GM19324 (cell line): ENCODE results near the gene SPATA2L.

Experiments used
- ATAC-seq: cut with Tn5 transposase; IDR thresholded peaks from one replicate; pipeline ENCODE4 v1.9.1; 2021; ENCODE audit warnings: mild to moderate bottlenecking, moderate library complexity; ENCODE audit not compliant: unreplicated experiment, low FRiP score

The SPATA2L gene

DNA sequence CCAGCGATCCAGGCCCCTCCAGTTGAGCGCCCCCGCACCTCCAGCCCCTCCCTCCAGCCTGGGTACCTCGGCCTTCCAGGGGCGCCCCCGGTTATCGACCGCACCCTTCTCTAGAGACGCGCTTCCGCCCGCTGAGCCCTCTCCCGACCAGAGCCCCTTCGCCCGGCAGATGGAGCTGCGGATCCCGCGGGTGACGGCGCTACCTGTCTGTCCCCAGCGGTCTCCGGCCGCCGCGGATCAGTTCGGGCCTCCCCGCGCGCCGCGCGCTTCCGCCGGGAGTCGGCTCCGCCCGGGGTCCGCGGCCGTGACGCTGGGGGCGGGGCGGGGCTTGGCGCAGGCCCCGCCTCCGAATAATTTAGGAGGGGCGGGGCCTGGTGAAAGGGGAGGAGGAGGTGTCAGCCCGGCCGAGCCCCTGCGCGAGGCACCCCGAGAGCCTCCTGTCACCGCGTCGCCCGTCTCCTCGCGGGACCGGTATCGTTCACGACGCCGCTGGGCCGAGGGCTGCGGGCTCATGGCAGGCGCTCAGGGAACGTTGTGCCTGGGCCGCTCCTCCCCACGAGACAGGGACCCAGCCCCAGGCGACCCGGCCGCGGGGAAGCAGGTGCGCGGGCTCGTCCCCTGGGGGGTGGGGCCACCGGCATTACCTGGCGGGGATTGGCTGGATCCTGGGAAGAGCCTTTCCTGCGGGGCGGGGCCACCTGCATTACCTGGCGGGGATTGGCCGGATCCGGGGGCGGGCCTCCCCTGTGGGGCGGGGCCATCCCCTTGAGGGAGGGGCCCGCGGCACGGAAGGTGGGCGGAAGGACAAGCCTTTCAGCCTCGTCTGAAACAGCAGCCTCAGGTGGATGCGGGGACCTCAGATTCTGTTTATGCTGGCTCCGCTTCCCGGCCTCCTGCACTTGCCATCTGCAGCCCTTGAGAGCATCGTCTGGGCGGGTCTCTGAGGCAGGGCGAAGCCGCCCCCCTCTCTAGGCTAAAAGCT lies at the start of gene SPATA2L:
Gene SPATA2L (minus strand): TSS at position 281 of the 982 bp plus-strand sequence. CDS start 473 bp downstream, outside the sequence.
- peak; percentile 81 for ATAC-seq

- ATAC-seq, result no peak
These were observed 48.1 kb upstream of the SPATA2L start for GRCh38 chr16:89749637-89750036.

- no peak for ATAC-seq
These were observed 47.4 kb upstream of the SPATA2L start for GRCh38 chr16:89748921-89749320.

DNA sequence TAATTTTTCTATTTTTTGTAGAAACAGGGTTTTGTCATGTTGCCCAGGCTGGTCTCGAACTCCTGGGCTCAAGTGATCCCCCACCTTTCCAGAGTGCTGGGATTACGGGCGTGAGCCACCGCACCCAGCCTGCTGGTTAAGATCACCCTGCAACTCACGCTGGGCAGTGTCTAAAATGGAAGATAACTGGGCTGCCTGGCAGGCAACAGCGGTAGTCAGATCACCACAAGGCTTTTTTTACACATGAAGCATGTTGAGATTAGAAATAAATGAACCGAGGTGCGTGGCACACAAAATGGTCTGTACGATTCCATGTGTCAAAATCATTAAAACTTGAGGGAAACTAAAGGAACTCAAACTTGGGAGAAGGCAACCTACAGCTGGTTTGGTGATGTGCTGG lies 46.6 kb upstream of the SPATA2L start:
- ATAC-seq, result no peak

- no peak for ATAC-seq
These were observed 44.5 kb upstream of the SPATA2L start for GRCh38 chr16:89746043-89746442.

DNA sequence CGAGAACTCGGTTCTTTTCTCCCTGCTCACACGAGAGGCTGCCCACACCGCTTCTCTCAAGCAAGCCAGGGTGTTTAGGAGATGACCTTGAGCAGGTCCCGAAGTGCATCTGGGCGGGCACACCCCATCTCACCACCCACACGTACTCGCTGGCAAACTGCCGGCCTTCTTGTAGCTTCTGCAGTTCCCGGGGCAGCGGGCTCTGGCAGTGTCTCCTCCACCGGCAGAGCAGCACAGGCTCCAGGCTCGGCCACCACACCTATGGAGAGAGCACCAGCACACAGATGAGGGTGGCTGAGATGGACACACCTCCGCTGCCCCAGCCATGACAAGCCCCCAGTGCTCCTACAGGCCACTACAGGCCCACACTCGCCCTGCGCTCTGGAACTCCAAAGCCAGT lies 43.3 kb upstream of the SPATA2L start:
- ATAC-seq, result no peak

DNA sequence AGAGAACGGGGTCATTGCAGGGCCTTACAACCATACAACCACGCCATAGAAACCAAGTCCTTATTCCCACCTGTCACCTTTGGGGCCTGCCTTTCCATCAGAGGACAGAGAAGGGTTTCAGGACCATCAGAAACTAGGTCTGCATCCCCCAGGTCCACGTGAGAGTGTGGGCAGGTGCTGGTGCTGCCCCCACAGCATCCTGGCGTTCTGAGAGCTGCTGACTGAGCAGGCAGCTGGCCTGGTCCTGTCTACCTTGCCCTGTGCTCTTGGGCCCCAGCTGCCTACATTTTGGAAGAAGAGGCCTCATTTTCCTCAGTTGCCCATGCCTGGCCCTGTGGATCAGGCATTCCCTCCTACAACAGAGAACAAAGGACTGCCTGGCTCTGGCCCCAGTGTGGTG lies 41.4 kb upstream of the SPATA2L start:
- no peak for ATAC-seq

DNA sequence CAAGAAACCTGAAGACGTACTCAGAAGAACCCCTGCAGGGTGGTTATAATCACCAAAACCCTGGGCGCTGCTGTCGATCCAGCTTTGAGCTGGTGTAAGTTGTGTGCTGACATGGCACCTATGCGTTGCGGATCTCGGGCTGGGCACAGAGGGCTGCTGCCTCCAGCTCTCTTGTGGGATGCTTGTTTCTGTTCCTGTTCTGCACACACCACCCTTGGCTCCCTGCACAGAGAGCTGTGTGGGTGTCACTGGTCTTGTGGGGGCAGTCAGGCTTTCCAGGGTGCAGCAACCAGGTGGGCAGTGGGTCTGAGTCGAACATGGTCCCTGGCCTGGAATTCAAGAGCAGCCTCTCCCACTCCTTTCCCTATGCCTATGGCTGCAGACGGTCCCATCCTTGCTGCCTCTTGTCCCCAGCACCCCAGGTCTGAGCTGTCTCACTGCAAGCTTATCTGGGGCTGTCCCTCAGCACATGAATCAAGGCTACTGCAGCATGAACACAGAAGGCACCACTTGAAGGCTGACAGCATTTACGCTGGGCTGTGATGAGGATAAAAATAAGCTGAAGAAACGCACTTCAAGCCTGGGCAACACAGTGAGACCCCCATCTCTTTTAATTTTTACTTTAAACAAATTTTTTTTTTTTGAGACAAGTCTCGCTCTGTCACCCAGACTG lies 40.0 kb upstream of the SPATA2L start:
- no peak for ATAC-seq

DNA sequence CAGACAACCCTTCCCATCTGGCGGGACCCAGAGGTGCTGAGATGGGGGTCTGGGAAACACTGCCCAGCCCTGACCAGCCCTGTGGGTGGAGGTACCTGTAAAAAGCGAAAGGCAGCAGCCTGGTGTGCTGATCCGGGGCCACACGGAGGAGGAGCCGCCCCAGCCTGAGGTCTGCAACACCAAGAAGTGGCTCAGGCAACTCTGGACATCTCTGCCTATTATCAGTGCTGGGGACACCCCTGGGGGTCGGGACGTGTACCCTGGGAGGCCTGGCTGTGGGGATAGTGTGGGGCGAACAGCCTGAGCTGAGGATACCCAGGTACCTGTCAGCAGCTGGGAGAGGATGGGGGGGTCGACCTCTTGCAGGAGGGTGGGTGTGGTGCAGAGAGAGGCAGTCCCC lies 37.9 kb upstream of the SPATA2L start:
- ATAC-seq, result no peak

DNA sequence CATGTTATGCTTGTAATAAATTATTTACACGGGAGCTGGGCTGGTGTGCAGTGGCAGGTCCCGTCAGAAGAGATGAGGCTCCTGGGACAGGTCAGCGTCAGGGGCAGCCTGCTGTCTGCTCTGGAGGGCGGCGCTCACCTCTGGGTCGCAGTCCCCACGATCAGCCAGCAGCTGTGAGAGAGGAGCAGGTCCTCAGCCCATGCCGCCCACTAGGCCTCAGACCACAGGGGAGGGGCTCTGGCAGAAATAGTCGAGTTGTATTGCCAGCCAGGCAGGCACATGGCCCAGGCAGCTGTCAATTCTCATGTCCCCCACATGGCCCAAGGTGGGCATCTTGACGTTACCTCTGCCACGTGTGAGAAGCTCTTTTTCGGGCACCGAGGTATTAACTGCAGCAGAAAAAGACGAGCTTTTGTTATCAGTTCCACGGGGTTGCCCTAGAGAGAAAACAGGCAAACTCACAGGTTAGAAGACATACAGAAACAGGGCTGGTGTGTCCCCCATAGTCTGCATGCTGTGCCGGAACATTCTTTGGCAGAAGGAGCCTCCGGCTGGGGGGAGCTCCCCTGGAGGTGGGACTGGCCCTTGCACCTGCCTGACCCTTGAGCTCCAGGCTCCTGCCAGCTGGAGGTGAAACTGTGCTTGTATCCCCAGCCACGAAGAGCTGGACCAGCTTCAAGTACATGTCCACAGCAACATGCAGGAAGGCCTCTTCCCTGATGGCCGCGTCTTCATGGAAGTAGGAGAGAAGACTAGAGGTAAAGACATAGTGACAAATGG lies 37.2 kb upstream of the SPATA2L start:
- no peak for ATAC-seq

- no peak for ATAC-seq
These were observed 36.5 kb upstream of the SPATA2L start for GRCh38 chr16:89738072-89738377.

- ATAC-seq, result no peak
These were observed 36.0 kb upstream of the SPATA2L start for GRCh38 chr16:89737341-89738071.

GRCh38 chr16:89736554-89736953 lies 35.0 kb upstream of the SPATA2L start:
- ATAC-seq, result no peak

GRCh38 chr16:89733792-89734191 lies 32.3 kb upstream of the SPATA2L start:
- ATAC-seq, result no peak

DNA sequence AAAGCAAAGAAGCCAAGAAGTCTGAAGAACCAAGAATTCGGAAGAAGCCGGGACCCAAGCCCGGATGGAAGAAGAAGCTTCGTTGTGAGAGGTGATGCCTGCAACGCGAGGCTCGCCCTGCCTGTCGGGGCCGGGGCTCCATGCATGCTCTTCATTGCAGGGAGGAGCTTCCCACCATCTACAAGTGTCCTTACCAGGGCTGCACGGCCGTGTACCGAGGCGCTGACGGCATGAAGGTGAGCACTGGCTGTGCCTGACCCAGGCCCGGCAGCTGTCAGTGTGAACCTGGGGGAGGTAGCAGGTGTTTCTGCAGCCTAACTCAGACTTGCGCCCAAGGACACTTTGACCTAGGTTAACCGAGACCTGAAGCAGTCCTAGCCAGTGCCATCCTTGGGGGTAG lies 31.8 kb upstream of the SPATA2L start:
- ATAC-seq, result no peak

GRCh38 chr16:89732918-89733242 lies 31.4 kb upstream of the SPATA2L start:
- no peak for ATAC-seq

DNA sequence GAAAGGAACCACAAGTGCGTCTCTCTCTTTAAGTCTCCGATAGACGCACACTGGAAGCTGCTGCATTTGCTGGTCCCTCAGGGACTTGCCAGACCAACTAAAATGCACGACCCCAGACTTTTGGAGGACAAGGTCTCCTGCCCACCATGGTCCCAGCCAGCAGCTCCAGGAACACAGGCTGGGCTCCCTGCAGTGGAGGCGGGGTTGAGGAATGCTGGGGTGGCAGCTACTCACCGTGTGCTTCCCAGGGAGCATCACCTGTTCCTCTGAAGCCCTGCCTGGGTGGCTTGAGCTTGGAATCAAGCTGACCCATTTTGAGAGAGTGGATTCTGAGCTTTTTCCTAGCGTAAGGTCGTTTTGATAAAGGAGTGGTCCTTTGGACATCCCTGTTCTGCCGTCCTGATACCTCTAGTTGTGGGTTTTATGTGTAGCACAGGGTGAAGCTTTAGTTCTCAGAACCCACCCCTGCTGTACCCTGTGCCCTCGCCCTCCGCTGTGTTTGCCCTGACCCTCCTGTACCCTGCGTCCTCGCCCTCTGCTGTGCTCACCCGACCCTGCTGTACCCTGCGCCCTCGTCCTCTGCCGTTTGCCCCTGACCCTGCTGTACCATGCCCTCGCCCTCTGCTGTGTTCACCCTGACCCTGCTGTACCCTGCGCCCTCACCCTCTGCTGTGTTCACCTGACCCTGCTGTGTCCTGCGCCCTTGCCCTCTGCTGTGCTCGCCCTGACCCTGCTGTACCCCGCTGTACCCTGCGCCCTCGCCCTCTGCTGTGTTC lies 30.8 kb upstream of the SPATA2L start:
- ATAC-seq, result no peak

GRCh38 chr16:89730610-89731234 lies 29.2 kb upstream of the SPATA2L start:
- ATAC-seq, result no peak

GRCh38 chr16:89729863-89730593 lies 28.5 kb upstream of the SPATA2L start:
- ATAC-seq, result no peak
